GM18870 (cell line): ENCODE measurements around the gene WIZ.

Source experiments
- ATAC-seq: cut with Tn5 transposase; IDR thresholded peaks from one replicate; pipeline ENCODE4 v1.9.1; 2021; ENCODE audit warnings: moderate library complexity; ENCODE audit not compliant: unreplicated experiment

WIZ gene

DNA sequence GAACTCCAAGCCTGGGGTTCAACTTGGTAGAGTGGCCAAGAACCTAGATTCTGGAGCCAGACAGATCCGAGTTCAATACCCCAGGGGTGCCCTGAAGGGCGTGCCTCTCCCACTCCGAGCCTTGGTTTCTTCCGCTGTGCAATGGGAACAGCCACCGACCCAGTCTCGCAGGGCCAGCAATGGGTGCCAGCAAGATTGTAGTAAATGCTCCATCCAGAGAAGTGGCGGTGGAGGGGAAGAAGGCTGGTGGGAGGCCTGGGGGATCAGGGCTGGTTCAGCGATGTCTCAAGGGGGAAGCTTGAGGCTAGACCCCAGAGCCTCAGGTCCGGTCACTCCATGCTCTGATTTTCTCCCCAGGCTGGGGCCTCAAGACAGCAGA, 4.5 kb downstream of the WIZ start:
- ATAC-seq: no peak

DNA sequence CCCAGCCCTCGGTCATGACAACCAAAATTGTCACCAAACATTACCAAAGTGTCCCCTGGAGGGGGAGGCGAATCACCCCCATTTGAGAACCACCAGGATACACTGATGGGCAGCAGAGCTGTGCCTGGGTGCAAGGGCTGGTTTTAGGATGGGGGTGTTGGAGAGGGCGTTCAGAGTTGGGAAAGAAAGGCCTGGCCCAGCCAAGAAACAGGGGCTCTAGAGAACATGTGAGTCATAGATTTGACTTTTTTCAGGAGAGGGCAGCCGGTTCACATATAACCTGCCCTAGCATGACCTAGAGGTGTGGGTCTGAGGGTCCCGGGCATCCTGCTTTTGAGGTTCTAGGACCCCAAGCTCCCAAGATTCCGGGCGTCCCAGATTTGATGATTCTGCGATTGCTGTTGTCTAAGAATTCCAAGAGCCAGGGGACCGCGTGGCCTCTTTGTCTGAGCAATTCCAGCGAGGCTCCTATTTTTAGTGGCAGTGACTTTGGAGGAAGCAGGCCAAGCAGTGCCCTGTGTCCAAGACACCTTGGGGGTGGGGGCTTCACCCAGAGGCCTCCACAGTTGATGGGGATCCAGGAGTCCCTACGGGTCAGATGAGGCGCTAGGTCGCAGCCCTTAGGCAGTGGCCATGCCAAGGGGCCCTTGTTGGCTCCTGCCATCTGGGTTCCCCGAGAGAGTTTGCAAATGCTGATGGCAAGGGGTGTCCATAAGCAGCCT, 5.1 kb downstream of the WIZ start:
- no peak for ATAC-seq

DNA sequence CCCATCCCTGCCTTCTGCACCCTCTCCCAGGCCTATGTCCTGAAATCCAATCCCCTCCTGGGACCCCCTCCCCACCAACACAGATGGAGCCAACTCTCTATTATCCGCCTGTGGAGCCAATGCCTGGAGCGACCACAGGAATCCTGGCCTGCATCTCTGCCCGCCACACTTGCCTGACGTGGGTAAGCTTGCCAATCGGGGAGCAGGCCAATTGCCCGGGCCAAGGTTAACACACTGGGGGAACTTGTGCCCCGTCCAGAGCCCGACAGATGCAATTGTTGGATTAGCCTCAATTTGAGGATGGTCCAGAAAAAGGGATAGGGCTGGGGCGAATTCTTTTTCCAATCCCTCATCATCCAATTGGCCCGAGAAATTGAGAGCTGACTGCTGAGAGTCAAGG, 5.9 kb downstream of the WIZ start:
- ATAC-seq: no peak

DNA sequence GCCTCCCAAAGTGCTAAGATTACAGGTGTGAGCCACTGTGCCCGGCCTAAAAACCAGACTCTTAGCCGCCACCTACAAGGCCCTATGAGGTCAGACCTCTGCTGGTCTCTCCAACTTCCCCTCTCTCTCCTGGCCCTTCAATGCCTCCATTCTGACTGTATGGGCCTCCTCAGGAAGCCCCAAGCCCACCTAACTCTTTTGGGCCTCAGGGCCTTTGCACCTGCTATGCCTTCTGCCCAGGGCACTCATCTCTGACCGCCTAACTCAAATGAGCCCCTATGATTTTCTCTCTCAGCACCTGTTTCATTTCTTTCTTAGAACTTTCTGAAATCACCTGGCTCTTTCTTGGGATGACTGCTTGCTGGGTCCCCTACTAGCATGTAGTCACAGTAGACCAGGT, 6.4 kb downstream of the WIZ start:
- no peak for ATAC-seq

DNA sequence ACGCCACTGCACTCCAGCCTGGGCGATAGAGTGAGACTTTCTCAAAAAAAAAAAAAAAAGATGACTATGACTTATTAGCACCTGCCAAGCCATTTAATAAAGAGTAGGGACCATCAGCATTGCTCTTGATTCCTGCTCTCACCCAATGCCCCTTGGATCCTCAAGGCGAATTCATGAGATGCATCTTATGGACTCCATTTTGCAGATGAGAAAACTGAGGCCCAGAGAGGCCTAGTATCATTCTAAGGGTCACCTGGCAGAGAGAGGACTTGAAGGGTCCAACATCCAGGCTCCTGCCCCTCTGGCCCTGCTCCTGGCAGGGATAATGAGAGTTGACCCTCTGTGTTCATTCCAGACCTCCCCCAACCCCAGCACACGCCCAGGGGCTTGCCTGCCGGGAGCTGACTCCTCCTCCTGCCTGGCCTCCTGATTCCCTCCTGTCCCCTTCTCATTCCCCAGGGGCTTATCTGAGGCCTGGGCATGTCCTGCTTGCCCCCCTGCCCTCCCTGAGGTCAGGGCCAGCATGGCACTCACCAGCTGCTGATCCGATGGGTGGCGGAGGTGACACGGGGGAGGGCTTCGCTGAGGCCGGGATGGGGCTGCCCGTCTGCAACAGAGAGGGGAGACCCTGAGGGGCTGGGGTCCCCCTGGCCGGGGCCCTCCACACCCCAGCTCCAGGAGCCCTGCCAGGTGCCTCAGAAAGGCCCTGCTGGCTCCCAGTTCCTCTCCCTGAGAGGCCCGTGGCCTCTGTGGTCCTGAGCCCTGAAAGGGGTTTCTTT, 7.4 kb downstream of the WIZ start:
- no peak for ATAC-seq

DNA sequence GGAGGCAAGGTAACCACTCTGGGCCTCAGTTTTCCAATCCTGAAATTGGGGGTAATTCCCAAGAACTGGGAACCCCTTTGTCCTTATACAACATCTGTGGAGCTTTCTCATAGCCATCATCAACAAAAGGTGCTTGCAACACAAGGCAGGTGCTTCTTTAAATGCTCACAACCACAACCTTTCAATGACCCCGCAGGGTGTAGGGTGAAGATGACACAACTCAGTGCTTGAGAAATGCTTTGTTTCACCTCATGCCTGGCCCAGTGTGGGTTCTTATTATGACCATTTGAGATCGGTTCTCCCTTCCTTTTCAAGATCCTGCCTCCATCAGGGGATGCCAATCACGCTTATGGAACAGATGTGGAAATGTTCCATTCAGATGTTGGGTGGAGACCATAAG, 8.4 kb downstream of the WIZ start:
- no peak for ATAC-seq

DNA sequence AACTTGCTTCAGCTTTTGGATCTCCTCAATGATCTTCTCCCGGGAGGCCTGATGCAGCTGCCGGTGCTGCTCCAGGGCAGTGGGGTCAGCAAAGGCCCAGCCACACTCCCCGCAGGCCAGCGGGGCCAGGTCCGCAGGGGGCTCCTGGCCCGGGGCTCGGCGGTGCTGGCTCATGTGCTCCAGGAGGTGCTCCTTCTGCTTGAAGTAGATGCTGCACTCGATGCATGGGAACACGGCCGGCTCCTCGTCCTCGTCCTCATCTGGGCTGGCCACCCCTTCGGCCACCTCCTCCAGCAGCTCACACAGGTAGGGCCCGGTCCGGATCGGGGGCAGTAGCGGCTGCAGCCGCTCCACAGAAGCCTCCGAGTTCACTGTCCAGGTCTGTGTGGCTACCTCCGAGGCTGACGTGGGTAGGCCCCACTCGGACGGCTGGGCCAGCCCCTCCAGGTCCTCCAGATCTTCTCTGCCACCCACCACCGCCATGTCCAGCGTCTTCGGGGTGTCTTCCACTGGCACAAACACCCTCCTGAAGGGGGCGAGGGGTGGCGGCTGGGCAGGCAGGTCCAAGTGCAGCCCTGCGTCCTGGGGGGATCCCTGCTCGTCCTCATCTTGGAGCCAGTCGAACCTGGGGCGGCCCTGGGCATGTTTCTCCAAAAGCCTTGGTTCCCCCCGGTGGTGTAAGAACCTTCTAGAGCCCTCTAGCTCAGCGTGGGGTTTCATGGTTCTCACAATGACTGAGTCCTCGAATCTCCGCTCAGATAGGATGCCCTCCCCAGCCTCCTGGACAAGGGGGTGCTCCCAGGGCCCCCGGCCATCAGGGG, 9.7 kb downstream of the WIZ start:
- no peak for ATAC-seq

DNA sequence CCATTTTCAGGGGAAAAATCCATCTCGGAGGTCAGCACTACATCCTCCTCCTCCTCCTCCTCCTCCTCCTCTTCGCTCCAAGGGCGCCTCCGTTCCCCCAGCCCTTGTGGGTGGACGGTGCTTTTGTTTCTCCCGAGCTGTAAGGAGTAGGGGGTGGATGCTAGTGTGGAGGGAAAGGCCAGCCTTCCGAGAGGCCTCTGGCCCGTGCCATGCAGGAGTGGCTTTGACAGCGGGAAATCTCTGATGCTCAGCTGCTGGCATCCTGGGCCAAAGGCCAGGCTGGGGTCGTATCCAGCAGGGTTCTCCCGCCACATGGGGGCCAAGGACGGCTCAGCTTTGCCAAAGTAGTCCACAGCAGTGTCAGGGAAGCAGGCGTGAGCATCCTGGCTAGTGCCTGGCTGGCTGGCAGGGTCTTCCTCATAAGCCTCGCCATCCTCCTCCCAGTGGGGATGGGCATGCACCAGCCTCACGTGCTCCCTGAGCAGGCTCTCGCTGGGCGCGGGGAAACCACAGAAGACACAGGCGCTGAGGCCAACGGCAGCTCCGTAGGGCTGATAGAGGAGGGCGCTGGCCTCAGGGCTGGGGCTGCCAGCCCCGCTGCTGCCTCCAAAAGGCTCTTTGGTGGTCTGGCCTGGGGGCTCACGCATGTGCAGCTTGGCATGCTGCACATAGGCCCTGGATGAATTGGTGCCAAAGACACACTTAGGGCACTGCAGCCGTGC, 10.5 kb downstream of the WIZ start:
- ATAC-seq: no peak

DNA sequence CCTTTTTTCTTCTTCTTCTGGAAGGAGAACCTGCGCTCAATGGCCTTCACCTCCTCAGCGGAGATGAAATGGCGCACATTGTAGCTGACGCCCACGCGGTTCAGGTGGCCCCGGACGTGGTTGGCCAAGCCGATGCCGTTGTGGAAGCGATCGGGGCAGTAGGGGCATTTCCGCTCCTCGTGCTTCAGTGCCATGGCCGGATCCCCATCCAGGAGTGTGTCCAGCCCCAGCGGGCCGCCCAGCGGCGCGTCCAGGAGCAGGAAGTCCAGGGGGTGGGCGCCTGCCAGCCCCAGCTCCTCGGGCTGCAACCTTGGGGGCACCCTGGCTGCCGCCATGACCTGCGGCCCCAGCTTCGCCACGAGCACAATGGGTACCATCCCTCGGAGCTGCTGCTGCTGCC, 11.2 kb downstream of the WIZ start:
- no peak for ATAC-seq

DNA sequence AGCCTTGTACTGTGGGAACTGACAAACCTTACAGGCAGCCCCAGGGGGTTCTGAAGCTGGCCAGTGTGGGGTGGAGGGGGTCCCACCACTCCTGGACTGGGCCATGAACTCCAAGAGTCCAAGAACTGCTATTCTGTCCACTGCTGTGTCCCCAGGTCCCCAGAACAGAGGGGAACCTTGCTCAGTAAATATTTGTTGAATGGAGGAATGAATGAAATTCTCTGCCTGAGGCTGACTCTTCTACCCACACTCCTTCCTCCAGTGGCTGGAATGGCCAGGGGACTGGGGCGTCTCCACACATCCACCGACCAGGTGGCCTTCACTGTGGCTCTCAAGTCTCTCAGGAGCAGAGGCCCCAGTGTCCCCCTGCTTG, 11.6 kb downstream of the WIZ start:
- no peak for ATAC-seq

DNA sequence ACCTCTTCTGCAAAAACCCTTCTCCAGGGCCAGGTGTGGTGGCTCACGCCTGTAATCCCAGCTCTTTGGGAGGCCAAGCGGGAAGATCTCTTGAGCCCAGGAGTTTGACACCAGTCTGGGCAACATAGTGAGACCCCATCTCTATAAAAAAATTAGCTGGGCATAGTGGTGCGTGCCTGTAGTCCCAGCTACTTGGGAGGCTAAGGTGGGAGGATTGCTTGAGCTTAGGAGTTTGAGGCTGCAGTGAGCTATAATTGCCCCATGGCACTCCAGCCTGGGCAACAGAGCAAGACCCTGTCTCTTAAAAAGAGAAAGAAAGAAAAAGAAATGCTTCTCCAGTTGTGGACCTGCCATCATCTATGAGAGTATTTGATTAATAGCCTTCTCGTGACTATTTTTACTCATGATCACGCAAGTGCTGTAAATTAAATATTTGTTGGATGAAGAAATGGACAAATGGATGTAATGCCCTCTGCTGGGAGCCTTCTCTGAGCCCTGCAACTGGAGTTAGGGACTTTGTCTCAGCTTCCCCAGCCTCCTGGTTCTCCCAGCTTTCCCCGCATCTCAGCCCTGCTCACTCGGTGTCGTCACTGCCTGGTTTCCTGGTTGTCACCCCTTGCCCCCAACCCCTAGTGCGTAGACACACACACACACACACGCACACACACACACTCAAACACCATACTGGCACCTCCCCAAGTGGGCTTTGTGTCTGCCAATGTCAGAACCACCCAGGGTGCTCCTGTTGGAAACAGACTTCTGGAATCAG, 12.2 kb downstream of the WIZ start:
- ATAC-seq: no peak

DNA sequence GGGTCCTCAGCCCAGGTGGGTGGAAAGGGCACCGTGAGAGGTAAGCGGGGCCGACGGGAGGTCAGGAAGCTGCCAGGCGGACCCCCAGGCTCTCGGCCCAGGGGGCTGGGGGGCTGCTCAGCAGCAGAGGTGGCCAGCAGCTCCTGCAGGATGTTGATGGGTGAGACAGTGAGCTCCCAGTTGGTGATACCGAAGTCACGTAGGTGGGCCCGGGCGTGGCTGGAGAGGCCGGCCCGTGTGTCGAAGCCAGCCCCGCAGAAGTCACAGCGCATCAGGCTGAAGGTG, 13.0 kb downstream of the WIZ start:
- ATAC-seq: no peak

DNA sequence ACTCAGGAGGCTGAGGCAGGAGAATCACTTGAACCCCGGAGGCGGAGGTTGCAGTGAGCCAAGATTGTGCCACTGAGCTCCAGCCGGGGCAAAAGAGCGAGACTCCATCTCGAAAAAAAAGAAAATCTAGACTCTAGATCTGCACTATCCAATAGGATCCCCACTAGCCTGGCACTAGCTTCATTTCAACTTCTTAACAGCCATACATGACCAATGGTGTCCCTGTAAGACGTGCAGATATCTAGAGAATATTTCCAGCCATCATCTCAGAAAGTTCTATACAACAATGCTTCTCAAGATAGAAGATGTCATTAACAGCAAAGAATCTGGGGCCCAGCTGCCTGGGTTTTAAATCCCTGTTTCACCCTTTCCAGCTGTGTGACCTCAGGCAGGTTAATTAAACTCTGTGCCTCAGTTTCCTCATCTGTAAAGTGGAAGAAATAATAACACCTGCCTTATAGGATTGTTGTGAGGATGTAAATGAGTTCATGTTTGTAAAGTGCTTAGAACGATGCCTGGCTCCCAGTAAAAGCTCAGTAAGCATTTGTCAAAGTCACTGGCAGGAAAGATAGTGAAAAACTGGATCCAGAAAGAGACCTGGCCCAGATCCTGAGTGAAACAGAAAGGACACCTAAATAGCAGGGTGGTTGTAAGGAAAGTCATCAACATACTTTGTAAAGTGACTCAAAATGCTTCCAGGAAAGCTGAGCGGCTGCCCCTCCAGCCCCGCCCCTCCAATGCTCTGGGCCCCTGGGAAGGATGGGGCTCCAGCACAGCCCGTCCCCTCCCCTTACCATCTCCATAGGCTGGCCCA, 13.5 kb downstream of the WIZ start:
- no peak for ATAC-seq

DNA sequence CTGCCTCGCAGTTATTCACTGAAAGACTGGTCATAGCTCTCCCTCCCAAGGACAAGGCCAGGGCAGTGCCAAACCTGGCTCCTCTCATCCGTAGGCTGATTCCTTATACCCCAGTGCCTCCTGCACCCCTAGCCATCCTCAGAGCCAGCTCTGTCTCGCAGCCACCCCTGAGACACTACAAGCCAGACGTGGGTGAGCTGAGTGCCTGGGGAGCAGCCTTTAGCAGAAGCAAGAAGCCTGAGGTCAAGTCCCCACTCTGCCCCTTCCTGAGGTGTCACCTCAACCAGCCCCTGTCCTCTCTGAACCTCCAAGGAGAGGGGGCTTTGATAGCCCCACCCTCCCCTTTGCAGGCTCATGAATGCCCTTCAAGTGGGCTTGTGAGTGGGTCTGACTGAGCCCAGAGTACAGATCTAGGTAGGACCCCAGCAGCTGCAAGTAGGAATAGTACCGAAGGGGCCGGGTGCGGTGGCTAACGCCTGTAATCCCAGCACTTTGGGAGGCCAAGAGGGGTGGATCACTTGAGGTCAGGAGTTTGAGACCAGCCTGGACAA, 16.2 kb downstream of the WIZ start:
- no peak for ATAC-seq

DNA sequence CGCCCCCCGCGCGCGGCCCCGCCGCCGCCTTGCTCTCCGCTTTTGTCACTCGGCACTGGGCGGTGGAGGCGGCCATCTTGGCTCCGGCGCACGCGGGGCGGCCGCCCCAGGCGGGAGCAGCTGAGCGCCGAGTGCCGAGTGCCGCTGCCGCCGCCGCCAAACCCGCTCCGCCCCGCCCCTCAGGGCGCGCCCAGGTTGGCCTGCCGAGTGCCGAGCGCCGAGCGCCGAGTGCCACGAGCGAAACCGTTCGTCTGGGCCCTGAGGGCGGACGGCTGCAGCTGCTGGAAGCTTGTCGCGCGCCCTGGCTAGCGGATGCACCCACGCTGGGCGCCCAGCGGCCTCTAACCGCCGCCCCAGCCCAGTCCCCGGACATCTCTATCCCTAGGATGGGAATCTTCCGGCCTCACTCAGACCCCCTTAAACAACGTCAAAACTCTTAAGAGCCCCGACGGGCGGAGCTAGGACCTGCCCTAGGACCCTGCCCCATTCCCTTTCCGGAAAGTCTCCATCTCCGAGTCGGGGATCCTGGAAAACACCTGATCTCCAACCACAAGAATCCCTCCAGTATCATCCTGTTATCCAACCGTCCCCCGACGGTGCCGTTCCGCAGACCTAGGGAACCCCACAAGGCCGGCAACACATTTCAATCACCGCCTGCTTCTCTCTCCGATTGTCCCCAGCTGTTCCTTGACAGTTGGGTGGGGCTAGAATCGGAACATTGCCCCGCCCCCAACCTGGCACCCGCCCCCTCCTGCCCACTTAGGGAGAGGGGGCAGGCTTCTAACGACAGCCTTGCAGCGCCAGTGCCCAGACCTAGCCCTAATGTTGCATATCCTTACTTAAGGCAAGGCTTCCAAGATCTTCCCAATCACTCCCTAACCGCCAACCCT, 16.9 kb downstream of the WIZ start:
- no peak for ATAC-seq

DNA sequence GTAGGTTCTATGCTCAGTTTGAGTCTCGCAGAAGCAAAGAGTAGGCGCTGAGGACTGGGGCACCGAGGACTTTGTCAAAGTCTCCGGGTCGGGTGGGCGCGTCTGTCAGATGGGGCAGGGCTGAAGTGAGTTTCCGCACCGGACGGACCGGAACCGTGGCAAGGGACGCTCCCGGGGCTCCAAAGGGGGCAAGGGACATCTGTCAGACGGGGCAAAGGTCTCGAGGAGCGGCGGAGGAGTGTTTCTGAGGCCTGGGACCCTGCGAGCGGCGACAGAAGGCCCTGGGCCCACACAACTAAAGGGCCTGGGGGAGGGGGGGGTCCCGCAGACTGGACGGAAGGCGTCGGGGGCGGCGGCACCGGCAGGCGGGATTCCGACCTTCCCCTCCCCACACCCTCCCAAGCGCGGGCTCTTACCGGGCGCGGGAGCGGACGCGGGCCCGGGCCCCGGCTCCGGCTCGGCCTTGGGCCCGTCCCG, 17.7 kb downstream of the WIZ start:
- no peak for ATAC-seq

DNA sequence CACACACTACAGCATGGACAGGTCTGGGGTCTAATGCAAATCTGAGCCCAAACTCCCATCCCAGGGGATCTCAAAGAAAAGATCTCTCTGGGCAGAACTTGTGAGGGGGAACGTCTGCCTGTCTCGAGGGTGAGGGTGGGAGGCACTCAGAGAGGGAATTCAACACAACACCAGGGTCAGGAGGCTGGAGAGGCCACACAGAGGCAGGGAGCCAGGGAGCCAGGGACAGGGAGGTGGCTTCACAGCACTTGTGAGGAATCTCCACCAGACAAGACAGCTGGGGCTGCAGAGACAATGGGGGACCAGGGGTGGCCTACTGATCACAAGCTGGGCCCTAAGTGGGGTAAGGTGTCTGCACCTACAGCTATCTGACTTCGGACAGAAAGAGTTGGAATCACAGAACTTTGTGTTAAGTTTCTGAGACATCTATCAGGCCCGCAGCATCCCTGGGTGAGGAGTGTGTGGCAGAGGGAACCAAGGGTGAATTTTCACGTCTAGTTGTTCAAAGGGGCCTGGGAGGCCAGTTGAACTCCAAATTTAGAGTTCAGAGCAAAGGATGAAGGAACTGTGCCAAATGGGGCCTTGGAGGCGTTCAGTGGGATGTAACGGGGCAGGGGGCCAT, 18.2 kb downstream of the WIZ start:
- no peak for ATAC-seq

DNA sequence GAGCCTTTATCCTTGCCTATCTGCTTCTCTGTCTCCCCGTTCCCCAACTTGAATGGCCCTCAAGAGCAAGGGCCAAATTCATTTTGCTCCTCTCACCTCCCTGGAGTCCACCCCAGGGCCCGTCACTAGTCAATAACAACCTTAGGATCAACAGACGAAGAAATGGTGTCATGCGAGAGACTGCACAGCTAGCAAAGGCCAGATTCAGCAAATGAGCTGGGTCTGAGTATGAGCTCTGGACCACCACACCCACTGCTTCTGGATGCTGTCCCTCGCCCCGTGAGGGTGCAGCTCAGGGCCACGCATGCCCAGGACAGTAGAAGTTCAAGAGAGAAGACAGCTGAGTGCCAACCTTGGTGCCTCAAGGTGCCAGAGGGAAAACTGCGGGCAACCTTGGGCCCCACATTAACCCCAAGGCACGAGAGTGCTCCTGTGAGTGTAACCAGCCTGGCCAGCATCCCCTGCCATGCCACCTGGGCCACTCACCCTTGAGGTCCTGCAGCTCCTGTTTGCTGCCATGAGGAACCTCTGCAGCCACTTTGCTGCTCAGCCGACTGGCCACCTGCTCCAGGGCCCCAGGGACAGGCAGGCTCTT, 19.1 kb downstream of the WIZ start:
- no peak for ATAC-seq
